GM19099 (cell line): ENCODE data around the gene AFTPH.

Experiments
- POLR2A ChIP-seq: IDR thresholded peaks from 3 replicates; pipeline ENCODE4 v1.6.1; 2011; ENCODE audit warnings: low read depth; ENCODE audit not compliant: insufficient read length; ENCODE audit errors: extremely low read depth

The AFTPH gene

DNA sequence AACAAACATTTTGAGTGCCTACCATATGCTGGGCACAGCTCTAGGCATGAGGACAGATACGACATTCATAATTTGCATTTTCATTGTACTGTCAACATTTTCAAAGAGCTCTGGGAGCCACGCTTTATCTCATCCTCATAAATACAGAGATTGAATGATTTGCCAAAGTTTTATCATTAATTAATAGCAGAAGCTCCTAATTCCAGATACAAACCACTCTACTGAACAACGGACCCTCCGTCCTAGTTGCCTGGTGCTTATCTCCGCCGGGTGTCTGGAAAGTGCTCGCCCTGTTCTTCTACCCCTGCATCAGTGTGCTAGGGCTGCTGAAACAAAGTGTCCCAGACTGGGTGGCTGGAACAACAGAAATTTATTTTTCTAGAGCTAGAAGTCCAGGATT is 105.7 kb downstream of the AFTPH start:
- TF ChIP-seq POLR2A, result no peak

DNA sequence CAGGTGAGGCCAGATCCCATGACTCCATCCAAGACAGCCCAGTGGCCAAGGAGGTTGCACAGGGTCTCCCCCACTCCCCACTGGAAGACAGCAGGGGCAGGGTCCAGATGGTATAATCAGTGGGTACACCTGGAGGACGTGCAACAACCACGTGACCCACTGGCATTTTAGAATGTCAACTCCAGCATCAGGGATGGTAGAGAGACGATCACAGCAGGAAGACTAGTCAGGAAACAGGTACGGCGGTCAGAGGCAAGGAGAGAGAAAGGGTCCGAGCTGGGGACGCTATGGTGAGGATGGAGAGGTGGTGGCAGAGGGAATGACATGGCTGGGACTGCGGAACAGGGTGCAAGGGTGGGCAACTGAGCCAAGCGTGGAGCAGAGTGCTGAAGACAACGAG is 106.6 kb downstream of the AFTPH start:
- TF ChIP-seq POLR2A, result no peak

DNA sequence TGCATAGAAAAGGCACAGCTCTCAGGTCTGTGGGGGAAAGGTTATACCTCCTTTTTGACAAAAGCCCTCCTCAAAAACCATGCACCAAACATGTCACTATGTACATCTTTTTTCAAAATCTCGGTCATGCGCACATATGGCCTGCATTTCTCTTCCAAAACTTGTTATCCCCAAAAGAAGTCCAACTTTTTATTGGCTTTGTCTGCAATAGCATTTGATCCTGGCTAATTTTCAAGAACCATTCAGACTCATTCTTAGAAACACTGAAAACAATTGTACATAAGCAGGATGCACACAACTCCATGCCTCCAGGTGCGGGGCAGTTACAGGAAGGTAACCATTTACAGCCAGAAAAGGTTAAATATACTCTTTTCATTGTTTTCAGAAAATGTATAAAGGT is 107.6 kb downstream of the AFTPH start:
- TF ChIP-seq POLR2A, result no peak

DNA sequence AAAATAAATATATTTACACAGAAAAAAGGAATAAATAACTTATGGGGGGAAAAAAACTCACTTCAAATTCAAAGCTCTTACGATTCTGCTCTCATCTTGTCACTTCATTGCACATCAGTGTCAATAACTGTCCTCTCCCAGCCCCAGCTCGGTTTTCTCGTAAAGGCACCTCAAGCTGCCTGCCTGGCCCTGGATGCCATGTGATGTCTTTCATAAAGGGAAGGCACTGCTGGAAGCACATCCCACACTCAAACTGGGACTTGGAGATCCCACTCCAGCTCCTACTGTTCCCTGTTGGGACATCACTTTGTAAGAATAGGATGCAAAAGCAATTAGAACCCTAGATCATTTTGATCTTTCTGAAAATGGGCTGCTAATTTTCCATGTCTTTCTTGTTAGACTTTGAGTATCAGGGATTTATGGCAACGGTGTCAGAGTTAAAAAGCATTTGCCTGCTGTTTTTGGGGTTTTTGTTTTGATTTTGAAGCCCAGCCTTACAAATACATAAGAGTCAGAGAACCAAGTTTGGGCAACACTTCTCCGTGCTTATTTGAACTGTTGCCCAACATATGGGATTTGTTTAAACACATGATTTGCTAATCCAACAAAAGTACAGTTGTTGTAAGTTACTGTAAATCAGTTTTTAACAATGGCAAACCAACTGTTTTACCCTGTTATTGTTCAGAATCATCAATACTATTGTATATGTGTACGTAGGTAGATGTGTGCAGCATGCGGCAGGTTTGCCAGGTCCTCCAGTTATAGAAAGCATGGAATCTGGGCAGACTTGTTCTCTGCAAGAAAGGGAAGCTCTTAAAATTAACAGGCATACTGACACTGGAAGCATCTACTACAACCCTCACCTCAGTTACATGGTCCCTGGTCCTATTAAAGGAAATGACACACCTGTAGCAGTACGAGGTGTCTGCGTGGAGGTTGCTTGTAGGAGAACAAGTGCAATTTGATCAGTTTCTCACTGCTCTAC is 109.0 kb downstream of the AFTPH start:
- TF ChIP-seq POLR2A, result no peak

DNA sequence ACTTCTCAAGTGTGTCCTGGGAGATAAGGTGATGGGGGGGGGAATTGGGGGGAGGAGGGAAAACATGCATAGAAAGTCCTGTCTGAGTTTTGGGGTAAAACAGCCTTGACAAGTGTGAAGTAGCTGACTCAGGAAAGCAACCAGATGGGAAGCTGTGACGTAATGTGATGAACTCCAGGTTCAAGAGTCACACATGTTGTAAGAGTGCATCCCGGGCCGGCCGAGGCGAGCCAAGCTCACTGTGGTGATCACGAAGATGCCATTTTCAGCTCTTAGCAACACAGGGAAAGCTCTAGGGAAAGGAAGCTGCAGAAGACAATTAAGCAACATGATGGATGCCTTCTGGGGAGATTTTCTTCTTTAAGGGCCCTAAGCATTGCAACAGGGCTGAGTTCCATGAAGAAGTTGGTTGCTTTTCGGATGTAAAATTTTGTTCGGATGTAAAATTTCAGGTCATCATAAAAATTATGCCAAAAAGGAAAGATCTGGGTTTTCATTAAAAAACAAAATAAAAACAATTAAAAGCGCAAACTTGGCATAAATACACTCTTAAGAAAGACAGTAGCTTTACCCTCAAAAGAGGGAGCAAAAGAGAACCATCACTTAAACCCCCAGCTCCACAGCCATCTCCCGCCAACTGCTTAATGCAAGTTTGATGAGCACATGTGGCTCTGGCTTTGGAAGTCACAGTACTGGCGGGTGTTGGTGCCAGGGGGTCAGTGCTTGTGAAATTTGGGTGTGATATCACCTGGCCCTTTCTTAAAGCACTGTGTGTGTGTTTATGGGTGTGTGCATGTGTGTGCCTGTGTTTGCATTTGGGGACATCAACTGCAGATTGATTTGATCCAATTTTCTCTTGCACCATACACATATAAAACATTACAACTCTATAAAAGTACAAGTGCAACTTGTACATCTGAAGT is 110.5 kb downstream of the AFTPH start:
- TF ChIP-seq POLR2A, result no peak

DNA sequence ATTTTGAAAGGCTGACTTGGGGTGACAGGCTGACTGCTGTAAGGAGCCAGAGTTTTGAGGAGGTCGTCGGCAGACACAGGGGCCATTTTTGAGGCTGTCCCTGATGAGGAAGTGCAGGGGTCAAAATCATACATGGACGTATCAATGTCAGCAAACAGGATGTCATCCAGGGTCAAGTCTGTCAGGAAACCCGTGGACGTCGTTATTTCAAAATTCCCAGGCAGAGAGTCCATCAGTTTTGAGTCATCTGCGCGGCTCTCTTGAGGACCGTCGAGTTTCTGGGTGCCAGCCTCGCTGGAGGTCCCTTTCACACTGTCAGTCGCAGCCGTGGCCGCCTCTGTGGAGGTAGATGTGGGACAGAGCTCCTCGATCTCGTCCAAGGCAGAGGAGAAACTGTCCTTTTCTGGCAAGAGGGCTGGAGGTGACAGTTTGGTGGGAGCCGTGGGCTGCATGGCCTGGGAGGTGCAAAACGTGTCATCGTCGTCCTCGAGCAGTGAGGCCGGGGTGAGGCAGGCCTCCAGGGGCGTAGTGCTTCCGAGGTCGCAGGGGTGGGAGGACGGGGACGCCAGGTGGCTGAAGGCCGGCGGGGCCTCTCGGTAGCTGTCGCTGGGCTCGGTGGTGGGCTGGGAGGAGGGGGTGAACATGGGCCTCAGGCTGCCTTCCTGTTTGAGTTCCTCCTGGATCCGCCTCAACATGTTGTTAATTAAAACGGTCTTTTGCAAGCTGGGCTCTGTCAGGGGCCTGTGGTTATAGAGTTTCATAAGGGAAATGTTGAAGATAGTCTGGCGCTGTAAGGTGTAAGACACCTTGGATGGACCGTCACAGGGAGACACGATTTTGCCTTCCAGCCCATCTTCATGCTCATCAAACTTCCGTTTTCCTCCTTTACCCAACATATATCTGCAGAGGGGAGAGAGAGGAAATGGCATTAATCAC is 112.1 kb downstream of the AFTPH start:
- no peak for TF ChIP-seq POLR2A

DNA sequence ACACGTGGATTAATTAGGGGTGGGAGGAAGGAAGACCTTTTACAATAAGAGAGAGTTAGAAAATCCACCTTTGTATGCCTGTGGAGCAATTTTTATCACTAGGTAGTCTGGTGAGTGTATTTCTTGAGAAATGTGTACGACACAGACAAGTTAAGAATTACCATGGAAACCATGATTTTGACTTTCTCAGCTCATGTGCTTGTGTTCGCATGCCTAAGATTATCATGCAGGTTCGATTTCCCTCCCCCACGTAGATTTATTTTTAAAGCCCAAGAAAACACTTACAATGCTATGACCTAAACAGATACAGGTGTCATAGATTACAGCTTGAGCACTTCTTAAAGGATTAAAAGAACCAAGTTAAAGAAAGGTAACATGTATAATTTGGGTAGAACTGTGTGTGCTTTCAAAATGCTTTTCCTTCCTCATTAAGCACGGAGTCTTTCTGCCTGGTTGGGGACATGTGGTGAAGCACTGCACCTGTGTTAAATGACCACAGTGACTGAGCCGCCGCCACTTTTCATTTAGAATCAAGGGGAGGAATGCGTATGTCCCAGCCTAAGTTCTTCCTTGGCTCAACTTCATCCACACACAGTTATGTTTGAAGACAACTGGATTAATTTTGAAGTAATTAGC is 113.0 kb downstream of the AFTPH start:
- TF ChIP-seq POLR2A, result no peak

DNA sequence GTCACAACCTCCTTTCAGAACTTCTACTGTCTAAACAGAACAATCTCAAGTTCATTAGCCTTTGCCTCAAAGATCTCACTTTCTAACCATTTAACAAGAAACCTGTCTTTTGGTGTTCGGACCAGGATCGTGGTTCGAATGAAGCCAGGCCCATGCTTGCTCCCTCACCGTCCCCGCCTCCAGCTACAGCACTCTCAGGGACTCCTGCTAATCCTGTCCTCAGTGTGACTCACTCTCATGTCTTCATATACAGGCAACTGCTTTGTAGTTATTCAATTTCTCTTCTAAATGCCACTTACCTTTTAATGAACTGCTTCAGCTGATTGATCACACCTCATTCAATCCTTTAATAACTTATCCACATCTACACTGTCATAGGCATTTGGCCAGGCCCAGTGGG is 113.8 kb downstream of the AFTPH start:
- TF ChIP-seq POLR2A, result no peak

DNA sequence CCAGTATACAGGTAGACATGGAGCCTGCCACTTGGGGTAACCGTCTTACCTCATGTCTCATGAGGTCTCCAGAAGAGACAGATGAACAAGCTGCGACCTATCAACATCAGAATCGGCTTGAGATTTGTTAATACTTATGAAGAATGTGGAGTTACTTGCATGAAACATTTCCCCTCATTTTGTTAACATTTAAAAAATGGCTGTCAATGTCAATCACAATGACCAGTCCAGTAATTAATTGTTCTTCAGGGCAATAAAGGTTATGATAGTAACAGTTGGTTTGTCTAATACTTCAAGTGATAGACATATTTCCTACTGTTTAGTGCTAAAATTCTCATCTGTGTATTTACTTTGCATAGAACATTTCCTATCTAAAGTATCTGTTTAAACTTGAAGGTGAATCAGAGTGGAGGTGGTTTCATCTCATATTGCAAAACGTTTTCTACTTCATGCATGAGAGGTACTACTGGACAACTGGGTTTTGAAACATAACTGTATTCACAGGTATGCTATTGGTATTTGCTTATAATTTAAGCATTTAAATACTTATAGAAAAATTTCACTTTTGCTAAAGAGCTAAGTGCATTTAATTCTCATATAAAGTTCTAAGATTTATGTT is 114.5 kb downstream of the AFTPH start:
- no peak for TF ChIP-seq POLR2A

DNA sequence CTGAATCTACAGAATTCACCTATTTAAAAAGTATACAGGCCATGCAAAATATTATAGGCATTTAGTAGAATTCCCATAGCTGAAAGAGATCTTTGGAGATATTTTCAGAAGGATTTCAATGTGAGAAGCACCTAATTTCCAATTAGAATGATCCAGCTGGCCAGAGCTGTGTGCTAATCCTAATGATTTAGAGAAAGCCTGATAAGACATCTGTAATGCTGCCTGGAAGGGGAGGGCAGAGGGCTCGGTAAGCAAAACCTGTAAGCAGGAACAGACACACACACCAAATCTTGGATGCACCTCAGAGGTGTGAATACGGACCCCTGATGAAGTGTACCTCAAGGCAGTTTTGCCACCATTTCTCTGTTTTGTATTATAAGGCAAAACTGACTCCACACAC is 115.6 kb downstream of the AFTPH start:
- no peak for TF ChIP-seq POLR2A

DNA sequence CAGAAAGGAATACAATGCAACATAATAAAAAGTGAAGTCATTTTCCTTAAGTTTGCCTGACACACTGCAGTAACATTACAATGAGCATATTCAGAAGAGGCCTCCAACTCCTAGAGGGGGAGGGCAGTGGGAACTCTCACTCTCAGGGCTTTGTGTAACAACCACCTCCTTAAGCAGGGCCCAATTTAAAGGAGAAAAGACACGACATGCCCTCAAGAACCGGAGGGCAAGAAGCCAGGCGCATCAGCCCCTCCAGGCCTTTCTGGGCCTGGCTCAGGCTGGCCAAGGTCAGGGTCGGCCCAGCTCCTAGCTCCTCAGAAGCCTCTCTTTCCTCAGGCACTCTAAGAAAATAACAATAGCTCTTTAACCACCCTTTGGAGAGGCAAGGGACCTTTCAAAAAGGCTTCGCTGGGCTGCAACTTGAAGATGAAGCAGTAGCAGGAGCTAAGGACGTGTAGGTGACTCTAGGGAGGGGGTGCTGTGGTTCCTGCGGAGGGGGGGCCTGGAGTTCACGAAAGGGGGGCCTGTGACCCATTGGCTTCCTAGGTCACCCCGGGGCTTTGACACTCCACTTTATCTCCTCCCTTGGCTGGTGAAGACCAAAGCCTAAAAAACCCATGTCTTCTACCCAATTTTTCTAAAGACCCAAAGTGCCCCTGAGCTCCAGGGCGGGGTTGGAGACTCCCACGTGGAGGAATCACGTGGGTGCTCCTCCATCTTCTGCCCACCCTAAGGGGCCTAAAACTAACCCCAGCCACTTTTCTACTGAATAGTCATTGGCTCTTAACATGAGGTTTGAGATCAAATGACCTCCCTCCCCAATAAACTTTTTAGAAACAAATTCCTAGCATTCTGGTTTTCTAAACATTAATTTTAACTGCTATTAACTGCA is 116.3 kb downstream of the AFTPH start:
- no peak for TF ChIP-seq POLR2A

DNA sequence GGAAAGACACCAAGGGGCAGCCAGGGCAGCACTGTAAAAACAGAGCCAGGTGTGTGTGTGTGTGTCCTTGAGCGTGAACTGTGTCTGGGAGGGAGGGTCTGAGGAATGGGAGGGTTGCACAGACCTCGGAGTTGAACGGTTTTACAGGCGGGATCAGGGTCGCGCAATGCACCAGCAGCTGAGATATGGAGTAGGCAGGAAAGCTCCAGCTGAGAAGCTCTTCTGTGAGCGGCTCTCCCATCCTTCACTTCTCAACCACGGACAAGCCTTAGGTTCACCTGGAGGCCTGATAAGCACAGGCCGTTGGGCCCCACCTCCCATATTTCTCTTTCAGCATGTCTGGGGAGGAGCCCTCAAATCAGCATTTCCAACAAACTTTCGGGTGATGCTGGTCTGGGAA is 117.5 kb downstream of the AFTPH start:
- TF ChIP-seq POLR2A, result no peak
